Neural progenitor cell (in vitro differentiated cells): ENCODE data around the gene PRRC2B.

Source experiments
- CTCF ChIP-seq: fragments of 200-600 bp; sonication (generic); IDR thresholded peaks from 2 replicates; pipeline ENCODE4 v1.5.1; 2017; ENCODE audit warnings: antibody characterized with exemption, mild to moderate bottlenecking
- EZH2 ChIP-seq: fragments of 200-600 bp; sonication (generic); IDR thresholded peaks from 2 replicates; pipeline ENCODE4 v1.6.1; 2017; ENCODE audit warnings: antibody characterized with exemption, mild to moderate bottlenecking, moderate library complexity

GRCh38 chr9:131495785-131496184 lies 101.9 kb downstream of the PRRC2B start:
- TF ChIP-seq CTCF (no peak), EZH2 (no peak)
